Measurements from ENCODE around the gene PDXK. TPM values are rescaled to one million over a fixed set of nuclear protein-coding genes. Genes with fewer than 3 reads are reported as not detected.

PDXK gene
- total and polyA plus RNA-seq, 9 of the 15 experiments (the other 6 are each of a cell fraction or from before 2014, with no cell fraction given): 5.6 to 162 (median 76.5) TPM

DNA sequence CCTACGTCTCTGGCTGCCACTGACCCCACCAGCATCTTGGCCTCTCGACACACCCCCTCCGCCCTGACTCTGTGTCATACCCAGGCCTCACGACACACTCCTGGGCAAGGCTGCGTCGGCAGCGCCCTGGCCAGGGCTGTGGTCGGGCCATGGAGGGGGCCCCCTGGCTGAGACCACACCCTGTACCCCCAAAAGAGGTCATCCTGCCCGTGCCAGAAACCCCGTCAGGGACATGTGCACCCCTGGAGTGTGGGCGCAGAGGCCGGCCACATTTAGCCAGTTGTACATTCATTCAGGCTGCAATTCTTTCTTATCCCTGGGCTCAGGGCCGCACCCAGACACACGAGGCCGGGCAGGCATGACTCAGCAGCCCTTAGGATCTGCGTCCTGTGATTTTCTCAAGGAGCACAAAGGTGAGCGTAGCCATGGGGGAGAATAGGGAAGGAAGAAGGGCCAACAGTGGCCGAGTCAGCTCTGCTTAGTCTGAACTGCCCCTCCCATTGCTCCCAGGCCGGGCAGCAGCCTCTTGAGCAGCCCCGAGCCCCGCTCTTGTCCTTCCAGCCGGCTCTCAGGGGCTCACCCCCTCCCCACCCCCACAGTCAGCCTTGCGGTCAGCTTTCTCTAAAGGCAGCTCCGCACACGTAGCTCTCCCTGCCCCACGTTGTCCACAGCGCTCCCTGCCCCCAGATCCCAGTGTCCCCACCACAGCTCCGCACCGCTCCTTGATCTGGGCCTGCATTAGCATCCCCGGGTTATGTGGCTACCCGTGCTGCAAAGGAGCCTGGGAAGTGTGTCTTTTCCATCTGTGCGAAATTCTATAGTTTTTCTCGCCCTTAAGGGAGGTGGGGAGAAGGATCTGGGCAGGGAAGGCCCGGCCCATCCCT, 49.3 kb downstream of the PDXK start (continued):
- TF ChIP-seq, protein P1, sequence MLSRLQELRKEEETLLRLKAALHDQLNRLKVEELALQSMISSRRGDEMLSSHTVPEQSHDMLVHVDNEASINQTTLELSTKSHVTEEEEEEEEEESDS (CRISPR knock-in tag; IDR thresholded peaks at IDR 0.05): no peak
- TF ChIP-seq MYC (IDR thresholded peaks at IDR 0.05; ENCODE audit: low read depth, low read length): peak; percentile 96
- peak; percentile 66 for TF ChIP-seq MYC (CRISPR knock-in tag; IDR thresholded peaks at IDR 0.05; ENCODE audit: borderline replicate concordance, low read depth)
- TF ChIP-seq PTBP1 (IDR thresholded peaks at IDR 0.05; ENCODE audit: low read depth, low read length): no peak
- no peak for TF ChIP-seq KLF16 (IDR thresholded peaks at IDR 0.05)
- TF ChIP-seq, protein P2, sequence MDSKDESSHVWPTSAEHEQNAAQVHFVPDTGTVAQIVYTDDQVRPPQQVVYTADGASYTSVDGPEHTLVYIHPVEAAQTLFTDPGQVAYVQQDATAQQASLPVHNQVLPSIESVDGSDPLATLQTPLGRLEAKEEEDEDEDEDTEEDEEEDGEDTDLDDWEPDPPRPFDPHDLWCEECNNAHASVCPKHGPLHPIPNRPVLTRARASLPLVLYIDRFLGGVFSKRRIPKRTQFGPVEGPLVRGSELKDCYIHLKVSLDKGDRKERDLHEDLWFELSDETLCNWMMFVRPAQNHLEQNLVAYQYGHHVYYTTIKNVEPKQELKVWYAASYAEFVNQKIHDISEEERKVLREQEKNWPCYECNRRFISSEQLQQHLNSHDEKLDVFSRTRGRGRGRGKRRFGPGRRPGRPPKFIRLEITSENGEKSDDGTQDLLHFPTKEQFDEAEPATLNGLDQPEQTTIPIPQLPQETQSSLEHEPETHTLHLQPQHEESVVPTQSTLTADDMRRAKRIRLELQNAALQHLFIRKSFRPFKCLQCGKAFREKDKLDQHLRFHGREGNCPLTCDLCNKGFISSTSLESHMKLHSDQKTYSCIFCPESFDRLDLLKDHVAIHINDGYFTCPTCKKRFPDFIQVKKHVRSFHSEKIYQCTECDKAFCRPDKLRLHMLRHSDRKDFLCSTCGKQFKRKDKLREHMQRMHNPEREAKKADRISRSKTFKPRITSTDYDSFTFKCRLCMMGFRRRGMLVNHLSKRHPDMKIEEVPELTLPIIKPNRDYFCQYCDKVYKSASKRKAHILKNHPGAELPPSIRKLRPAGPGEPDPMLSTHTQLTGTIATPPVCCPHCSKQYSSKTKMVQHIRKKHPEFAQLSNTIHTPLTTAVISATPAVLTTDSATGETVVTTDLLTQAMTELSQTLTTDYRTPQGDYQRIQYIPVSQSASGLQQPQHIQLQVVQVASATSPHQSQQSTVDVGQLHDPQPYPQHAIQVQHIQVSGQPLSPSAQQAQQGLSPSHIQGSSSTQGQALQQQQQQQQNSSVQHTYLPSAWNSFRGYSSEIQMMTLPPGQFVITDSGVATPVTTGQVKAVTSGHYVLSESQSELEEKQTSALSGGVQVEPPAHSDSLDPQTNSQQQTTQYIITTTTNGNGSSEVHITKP (IDR thresholded peaks at IDR 0.05; ENCODE audit: partially characterized antibody): peak; percentile 51
- TF ChIP-seq, protein P3, sequence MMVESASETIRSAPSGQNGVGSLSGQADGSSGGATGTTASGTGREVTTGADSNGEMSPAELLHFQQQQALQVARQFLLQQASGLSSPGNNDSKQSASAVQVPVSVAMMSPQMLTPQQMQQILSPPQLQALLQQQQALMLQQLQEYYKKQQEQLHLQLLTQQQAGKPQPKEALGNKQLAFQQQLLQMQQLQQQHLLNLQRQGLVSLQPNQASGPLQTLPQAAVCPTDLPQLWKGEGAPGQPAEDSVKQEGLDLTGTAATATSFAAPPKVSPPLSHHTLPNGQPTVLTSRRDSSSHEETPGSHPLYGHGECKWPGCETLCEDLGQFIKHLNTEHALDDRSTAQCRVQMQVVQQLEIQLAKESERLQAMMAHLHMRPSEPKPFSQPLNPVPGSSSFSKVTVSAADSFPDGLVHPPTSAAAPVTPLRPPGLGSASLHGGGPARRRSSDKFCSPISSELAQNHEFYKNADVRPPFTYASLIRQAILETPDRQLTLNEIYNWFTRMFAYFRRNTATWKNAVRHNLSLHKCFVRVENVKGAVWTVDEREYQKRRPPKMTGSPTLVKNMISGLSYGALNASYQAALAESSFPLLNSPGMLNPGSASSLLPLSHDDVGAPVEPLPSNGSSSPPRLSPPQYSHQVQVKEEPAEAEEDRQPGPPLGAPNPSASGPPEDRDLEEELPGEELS (CRISPR knock-in tag; IDR thresholded peaks at IDR 0.05; ENCODE audit: borderline replicate concordance): no peak
- no peak for TF ChIP-seq HNRNPUL1 (IDR thresholded peaks at IDR 0.05; ENCODE audit: low read length)
- no peak for TF ChIP-seq ZNF354B (CRISPR knock-in tag; IDR thresholded peaks at IDR 0.05)
- peak; percentile 30; the same call in 1 of the 2 replicates for TF ChIP-seq TAF7 (tag; IDR thresholded peaks at IDR 0.05)
- peak; percentile 69; the same call in 1 of the 2 replicates for TF ChIP-seq ATF7 (IDR thresholded peaks at IDR 0.05)
- TF ChIP-seq PHB (CRISPR knock-in tag; IDR thresholded peaks at IDR 0.05): no peak
- TF ChIP-seq, protein P4, sequence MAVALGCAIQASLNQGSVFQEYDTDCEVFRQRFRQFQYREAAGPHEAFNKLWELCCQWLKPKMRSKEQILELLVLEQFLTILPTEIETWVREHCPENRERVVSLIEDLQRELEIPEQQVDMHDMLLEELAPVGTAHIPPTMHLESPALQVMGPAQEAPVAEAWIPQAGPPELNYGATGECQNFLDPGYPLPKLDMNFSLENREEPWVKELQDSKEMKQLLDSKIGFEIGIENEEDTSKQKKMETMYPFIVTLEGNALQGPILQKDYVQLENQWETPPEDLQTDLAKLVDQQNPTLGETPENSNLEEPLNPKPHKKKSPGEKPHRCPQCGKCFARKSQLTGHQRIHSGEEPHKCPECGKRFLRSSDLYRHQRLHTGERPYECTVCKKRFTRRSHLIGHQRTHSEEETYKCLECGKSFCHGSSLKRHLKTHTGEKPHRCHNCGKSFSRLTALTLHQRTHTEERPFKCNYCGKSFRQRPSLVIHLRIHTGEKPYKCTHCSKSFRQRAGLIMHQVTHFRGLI (CRISPR knock-in tag; IDR thresholded peaks at IDR 0.05): no peak; the same call in 1 of the 2 replicates
- TF ChIP-seq, protein P5, sequence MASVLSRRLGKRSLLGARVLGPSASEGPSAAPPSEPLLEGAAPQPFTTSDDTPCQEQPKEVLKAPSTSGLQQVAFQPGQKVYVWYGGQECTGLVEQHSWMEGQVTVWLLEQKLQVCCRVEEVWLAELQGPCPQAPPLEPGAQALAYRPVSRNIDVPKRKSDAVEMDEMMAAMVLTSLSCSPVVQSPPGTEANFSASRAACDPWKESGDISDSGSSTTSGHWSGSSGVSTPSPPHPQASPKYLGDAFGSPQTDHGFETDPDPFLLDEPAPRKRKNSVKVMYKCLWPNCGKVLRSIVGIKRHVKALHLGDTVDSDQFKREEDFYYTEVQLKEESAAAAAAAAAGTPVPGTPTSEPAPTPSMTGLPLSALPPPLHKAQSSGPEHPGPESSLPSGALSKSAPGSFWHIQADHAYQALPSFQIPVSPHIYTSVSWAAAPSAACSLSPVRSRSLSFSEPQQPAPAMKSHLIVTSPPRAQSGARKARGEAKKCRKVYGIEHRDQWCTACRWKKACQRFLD (CRISPR knock-in tag; IDR thresholded peaks at IDR 0.05): peak; percentile 91
- no peak for TF ChIP-seq ZNF274 (IDR thresholded peaks at IDR 0.05; ENCODE audit: borderline replicate concordance, low read depth, low read length)
- peak; percentile 98 for TF ChIP-seq BACH1 (tag; IDR thresholded peaks at IDR 0.05)
- TF ChIP-seq BDP1 (IDR thresholded peaks at IDR 0.05; ENCODE audit: insufficient read depth, insufficient read length): no peak
- TF ChIP-seq ZNF217 (CRISPR knock-in tag; IDR thresholded peaks at IDR 0.05): no peak
- no peak; the same call in 1 of the 2 replicates for TF ChIP-seq ZNF12 (CRISPR knock-in tag; IDR thresholded peaks at IDR 0.05)

Data from K562 (cell line).